Panc1 (cell line): ENCODE data around the gene ELP5. TPM values are rescaled to one million over a fixed set of nuclear protein-coding genes. Genes with fewer than 3 reads are reported as not detected.

Source experiments
- ATAC-seq: fragments of 200-7000 bp; cut with Tn5 transposase; 2 replicates; pipeline ENCODE4 v1.9.1; 2020; ENCODE audit warnings: mild to moderate bottlenecking, moderate library complexity
- Bru-seq: library from RNA; stranded (reverse); fragments of 400-500 nt; gene quantifications from one replicate; lab custom pipeline; 2021; lab: Mats Ljungman, UMichigan
- BruChase-seq, 2 experiments: library from RNA; stranded (reverse); fragments of 400-500 nt; gene quantifications; one replicate each; lab custom pipeline; 2021; lab: Mats Ljungman, UMichigan
- BruUV-seq: library from RNA; stranded (reverse); fragments of 400-500 nt; replicated peaks from 2 replicates; lab custom pipeline; 2021; lab: Mats Ljungman, UMichigan
- CTCF ChIA-PET: fragments of 300-600 bp; sonication (Branson Sonifier 250); formaldehyde crosslinking; loops from one replicate; lab custom pipeline; 2022; ENCODE audit warnings: antibody characterized with exemption; lab: Charles Lee
- POLR2A ChIA-PET: fragments of 300-600 bp; sonication (Branson Sonifier 250); formaldehyde crosslinking; loops from one replicate; lab custom pipeline; 2022; ENCODE audit warnings: antibody characterized with exemption; lab: Charles Lee
- DNase-seq: peaks from one replicate; pipeline ENCODE4 v3.0.0-alpha.2; 2010; ENCODE audit warnings: low read depth, low spot score
- H3K27ac ChIP-seq: 2 replicates; pipeline ENCODE4 v1.5.1; 2011; ENCODE audit warnings: mild to moderate bottlenecking, low read length, inconsistent platforms
- H3K27me3 ChIP-seq: fragments of 200-500 bp; sonication (Bioruptor generic); 2 replicates; pipeline ENCODE4 v1.6.0; 2014; ENCODE audit warnings: low read length, inconsistent platforms; ENCODE audit not compliant: control insufficient read depth, insufficient read depth
- H3K36me3 ChIP-seq: fragments of 200-500 bp; sonication (Bioruptor generic); 2 replicates; pipeline ENCODE4 v1.5.1; 2014; ENCODE audit warnings: inconsistent platforms, mild to moderate bottlenecking, low read length, moderate library complexity; ENCODE audit not compliant: control insufficient read depth, insufficient read depth
- H3K4me1 ChIP-seq: 2 replicates; pipeline ENCODE4 v1.5.1; 2011; ENCODE audit warnings: inconsistent platforms, mild to moderate bottlenecking, low read length, moderate library complexity; ENCODE audit not compliant: control insufficient read depth, insufficient read depth
- H3K4me3 ChIP-seq, 2 experiments: 2 replicates each; pipeline ENCODE4 v1.5.1; 2011 to 2012; ENCODE audit warnings: low read depth in 2 of 2, low read length in 2 of 2, mild to moderate bottlenecking in 2 of 2, inconsistent platforms in 1 of 2, moderate library complexity in 1 of 2
- H3K9me3 ChIP-seq: fragments of 200-500 bp; sonication (Bioruptor generic); 2 replicates; pipeline ENCODE4 v1.5.1; 2014; ENCODE audit warnings: low read depth, mild to moderate bottlenecking, inconsistent platforms, low read length, moderate library complexity; ENCODE audit not compliant: control insufficient read depth, insufficient read depth
- CTCF ChIP-seq: fragments of 450-650 bp; IDR thresholded peaks from 2 replicates; pipeline ENCODE4 v1.5.1; 2017; ENCODE audit warnings: mild to moderate bottlenecking
- POLR2AphosphoS5 ChIP-seq: IDR thresholded peaks from 2 replicates; pipeline ENCODE4 v1.6.1; 2012; ENCODE audit warnings: mild to moderate bottlenecking, low read depth, low read length, moderate library complexity
- REST ChIP-seq, 2 experiments: IDR thresholded peaks; 2 replicates each; pipeline ENCODE4 v1.6.1; 2011 to 2012; ENCODE audit warnings: low read depth in 2 of 2, control low read depth in 1 of 2, low read length in 1 of 2, mild to moderate bottlenecking in 1 of 2, moderate library complexity in 1 of 2; ENCODE audit not compliant: insufficient read depth in 1 of 2
- SIN3A ChIP-seq: IDR thresholded peaks from 2 replicates; pipeline ENCODE4 v1.6.1; 2012; ENCODE audit warnings: low read depth, mild to moderate bottlenecking, low read length, moderate library complexity, borderline replicate concordance; ENCODE audit not compliant: insufficient read depth
- TCF7L2 ChIP-seq: IDR thresholded peaks from 2 replicates; pipeline ENCODE4 v1.6.1; 2011; ENCODE audit warnings: mild to moderate bottlenecking, low read depth, low read length, inconsistent platforms
- in situ Hi-C: cut with HindIII; loops from 2 replicates; pipeline ENCODE4 v1.10.0; 2016; ENCODE audit warnings: low sequenced_read_pairs, low pct_unique_long_range_greater_than_20kb
- intact Hi-C: fragments of 100-400 bp; cut with micrococcal nuclease; formaldehyde crosslinking; loops from one replicate; pipeline ENCODE4 v1.10.0; 2022; ENCODE audit not compliant: unreplicated experiment
- long read RNA-seq: library from polyadenylated mRNA; unstranded; transcript quantifications from one replicate; pipeline ENCODE4 v2.0.0, GENCODE V29; 2021; ENCODE audit not compliant: unreplicated experiment
- polyA plus RNA-seq: library from polyadenylated mRNA; unstranded; fragments of >200 nt; gene quantifications from one replicate; pipeline ENCODE4 v1.2.1, GENCODE V29; 2012; ENCODE audit warnings: missing spikeins; ENCODE audit not compliant: insufficient read length
- total RNA-seq: library from RNA; stranded (reverse); gene quantifications from one replicate; pipeline ENCODE4 v1.2.1, GENCODE V29; 2021; ENCODE audit not compliant: unreplicated experiment

Gene ELP5
- total RNA-seq (89.5 TPM), Bru-seq, nascent RNA (percentile 65 among the genes with signal in this experiment), BruChase-seq, experiment 1, labeled RNA remaining after a 2-hour chase (percentile 74 among the genes with signal in this experiment), BruChase-seq, experiment 2, labeled RNA remaining after a 6-hour chase (percentile 82 among the genes with signal in this experiment)
- polyA plus RNA-seq, result 100 TPM
- long read RNA-seq, transcript ELP5-204 (8 exons, 1,423 nt), result minor isoform, 8 of 63 reads
- long read RNA-seq, transcript ELP5-210 (4 exons, 687 nt), result major isoform, 27 of 63 reads
- long read RNA-seq, transcript ELP5-214 (6 exons, 2,209 nt), result minor isoform, 6 of 63 reads
- long read RNA-seq, transcript ELP5-212 (5 exons, 671 nt), result minor isoform, 7 of 63 reads
- long read RNA-seq, partial matches to known transcripts, result 4 of 63 reads
- long read RNA-seq, other reads (novel, unspliced or antisense), result 8 of 63 reads

- intact Hi-C loops, result no loop called here
- peak within 1 kb of the TSS; percentile 92 for H3K27ac ChIP-seq
- 0 out of 4 replicates have a peak, but pooled peaks of 1 of the 2 experiments have one; percentile 26 for TF ChIP-seq REST (IDR thresholded peaks at IDR 0.05; ENCODE audit: insufficient read depth in 1 of 2, low read depth in 2 of 2, low read length in 1 of 2)
- peak; percentile 65; the same call in 1 of the 2 replicates for TF ChIP-seq CTCF
- TF ChIP-seq SIN3A, result no peak; the same call in 1 of the 2 replicates
- no peak for TF ChIP-seq POLR2AphosphoS5
- BruUV-seq, result no TSS peak
- H3K4me1 ChIP-seq, result peaks cover 16% of the 10 kb centered on the region
- H3K27me3 ChIP-seq, result no peaks in the 10 kb centered on the region
- ATAC-seq, result peak; percentile 80
- DNase-seq, result no peak
- ChIA-PET CTCF (no interaction called here), POLR2A (no interaction called here)
- peak within 1 kb of the TSS; percentile 72 to 80 for H3K4me3 ChIP-seq
- H3K36me3 ChIP-seq, result peaks cover 6% of the 10 kb centered on the region
- in situ Hi-C loops, result no loop called here
- no peaks in the 10 kb centered on the region for H3K9me3 ChIP-seq
Measured at GRCh38 chr17:7252176-7253043, at the start of gene ELP5. TSS of gene ELP5 (plus strand) at chr17:7252215. CDS start at chr17:7252551, 336 bp downstream.

- no TSS peak for BruUV-seq
- Histone ChIP-seq H3K4me1 (no peaks in the 10 kb centered on the region), H3K4me3 (no peak overlapping the region), H3K36me3 (peaks cover 4% of the 10 kb centered on the region), H3K9me3 (no peaks in the 10 kb centered on the region), H3K27me3 (no peaks in the 10 kb centered on the region), H3K27ac (no peak overlapping the region)
- no peak for ATAC-seq
- ChIA-PET CTCF (no interaction called here), POLR2A (no interaction called here)
- DNase-seq, result no peak
- in situ Hi-C loops (no loop called here), intact Hi-C loops (no loop called here)
- TF ChIP-seq CTCF (no peak), TCF7L2 (no peak), SIN3A (no peak), REST (IDR thresholded peaks at IDR 0.05; ENCODE audit: insufficient read depth in 1 of 2, low read depth in 2 of 2, low read length in 1 of 2) (no peak), POLR2AphosphoS5 (no peak)
Measured at GRCh38 chr17:7203391-7203790, 48.6 kb upstream of the ELP5 start.
